ENCODE measurements around the gene TSN.

GRCh38 chr2:121798617-121799016 lies 43.2 kb downstream of the TSN start:
- TF ChIP-seq CTCF (conservative IDR thresholded peaks at IDR 0.05; ENCODE audit: low read depth, low read length), result no peak
- TF ChIP-seq EZH2 (IDR thresholded peaks at IDR 0.05; ENCODE audit: borderline replicate concordance, low read depth, low read length, poor library complexity, severe bottlenecking), result no peak

Data from A673 (cell line).